B cell (primary cell): ENCODE measurements around the gene ELFN2. TPM values are rescaled to one million over a fixed set of nuclear protein-coding genes. Genes with fewer than 3 reads are reported as not detected.

Experiments
- ATAC-seq: fragments of 200-7000 bp; cut with Tn5 transposase; one replicate; pipeline ENCODE4 v1.10.0; 2021; ENCODE audit warnings: low read depth, mild to moderate bottlenecking, moderate number of reproducible peaks, moderate library complexity
- CTCF ChIA-PET: fragments of 350-600 bp; sonication (Branson Sonifier 250); formaldehyde crosslinking; loops from one replicate; lab custom pipeline; 2021; ENCODE audit warnings: antibody characterized with exemption, inconsistent platforms; lab: Charles Lee
- POLR2A ChIA-PET: fragments of 350-600 bp; sonication (Branson Sonifier 250); formaldehyde crosslinking; loops from one replicate; lab custom pipeline; 2021; ENCODE audit warnings: antibody characterized with exemption; lab: Charles Lee
- DNase-seq: peaks from one replicate; pipeline ENCODE4 v3.0.0; 2013
- H2AFZ ChIP-seq: 2 replicates; pipeline ENCODE4 v1.6.1; 2012; ENCODE audit warnings: mild to moderate bottlenecking, low read depth, low read length; ENCODE audit not compliant: insufficient read depth, poor library complexity, severe bottlenecking
- H3K27ac ChIP-seq, 2 donors: 1 replicate in 1 of 2; 2 replicates in 1 of 2; pipeline ENCODE4 v1.5.1; 2012 to 2013; ENCODE audit warnings: low read length in 2 of 2, mild to moderate bottlenecking in 2 of 2, moderate library complexity in 1 of 2
- H3K27me3 ChIP-seq, 4 experiments: fragments of 200-600 bp in 1 of 4; sonication (generic) in 1 of 4; replicated peaks in 1 of 4; 1 replicate in 2 of 4; 2 replicates in 2 of 4; pipeline versions ENCODE4 v1.6.1 to v1.7.0; 2013 to 2016; ENCODE audit warnings: low read length in 3 of 4, mild to moderate bottlenecking in 2 of 4, mixed read lengths in 1 of 4, moderate library complexity in 1 of 4; ENCODE audit not compliant: insufficient read depth in 4 of 4, control insufficient read depth in 3 of 4; ENCODE audit errors: control extremely low read depth in 1 of 4
- H3K36me3 ChIP-seq, 2 experiments: replicated peaks in 1 of 2; 1 replicate in 1 of 2; 2 replicates in 1 of 2; pipeline versions ENCODE4 v1.6.1 to v1.7.1; 2013; ENCODE audit warnings: low read length in 1 of 2; ENCODE audit not compliant: insufficient read depth in 2 of 2, control insufficient read depth in 1 of 2; ENCODE audit errors: control extremely low read depth in 1 of 2, extremely low read depth in 1 of 2
- H3K4me1 ChIP-seq, 2 donors: fragments of 200-600 bp in 1 of 2; sonication (generic) in 1 of 2; 1 replicate in 1 of 2; 2 replicates in 1 of 2; pipeline versions ENCODE4 v1.5.1 to v1.6.1; 2013 to 2017; ENCODE audit warnings: low read length in 2 of 2; ENCODE audit not compliant: control insufficient read depth in 2 of 2, insufficient read depth in 2 of 2
- H3K4me2 ChIP-seq: replicated peaks from 2 replicates; pipeline ENCODE3; 2012; ENCODE audit warnings: mild to moderate bottlenecking, low read depth, low read length; ENCODE audit not compliant: poor library complexity, severe bottlenecking
- H3K4me3 ChIP-seq, 5 experiments: fragments of 200-600 bp in 1 of 5; sonication (generic) in 1 of 5; 1 replicate in 3 of 5; 2 replicates in 2 of 5; pipeline versions ENCODE4 v1.5.1 to v1.7.0; 2011 to 2016; ENCODE audit warnings: low read length in 4 of 5, mild to moderate bottlenecking in 4 of 5, low read depth in 2 of 5, control low read depth in 1 of 5, moderate library complexity in 1 of 5; ENCODE audit not compliant: insufficient read depth in 1 of 5; ENCODE audit errors: control extremely low read depth in 1 of 5, extremely low read depth in 1 of 5
- H3K79me2 ChIP-seq: fragments of 200-600 bp; sonication (generic); one replicate; pipeline ENCODE4 v1.6.0; 2016; ENCODE audit warnings: low read length; ENCODE audit not compliant: control insufficient read depth, insufficient read depth
- H3K9ac ChIP-seq: fragments of 200-600 bp; sonication (generic); 2 replicates; pipeline ENCODE4 v1.6.1; 2017; ENCODE audit warnings: mild to moderate bottlenecking, low read length, moderate library complexity
- H3K9me3 ChIP-seq, 3 donors: one replicate each; pipeline versions ENCODE4 v1.6.1 to v1.7.1; 2013; ENCODE audit warnings: low read length in 2 of 3; ENCODE audit not compliant: control insufficient read depth in 2 of 3, insufficient read depth in 1 of 3; ENCODE audit errors: control extremely low read depth in 1 of 3
- H4K20me1 ChIP-seq: 2 replicates; pipeline ENCODE4 v1.6.0; 2012; ENCODE audit warnings: mild to moderate bottlenecking, low read length; ENCODE audit not compliant: insufficient read depth, control insufficient read depth, poor library complexity, severe bottlenecking
- H3K27ac Mint-ChIP-seq: one replicate; pipeline ENCODE4 v1.8.0; 2021; ENCODE audit warnings: mixed read lengths
- H3K27me3 Mint-ChIP-seq: one replicate; pipeline ENCODE4 v1.8.0; 2021; ENCODE audit warnings: mixed read lengths
- H3K4me1 Mint-ChIP-seq: one replicate; pipeline ENCODE4 v1.8.0; 2021; ENCODE audit warnings: mixed read lengths
- H3K4me3 Mint-ChIP-seq: one replicate; pipeline ENCODE4 v1.8.0; 2021; ENCODE audit warnings: mixed read lengths
- H3K9me3 Mint-ChIP-seq: one replicate; pipeline ENCODE4 v1.8.0; 2022; ENCODE audit warnings: mixed read lengths; ENCODE audit not compliant: insufficient read depth
- EZH2 ChIP-seq: IDR thresholded peaks from 2 replicates; pipeline ENCODE4 v1.6.1; 2012; ENCODE audit warnings: borderline replicate concordance, low read depth, mild to moderate bottlenecking, moderate library complexity, low read length; ENCODE audit not compliant: insufficient read depth, poor library complexity, severe bottlenecking
- whole genome bisulfite sequencing: methylation state at CpG from one replicate; pipeline ENCODE4 v1.1.5; 2013; ENCODE audit warnings: missing lambda C conversion rate; ENCODE audit not compliant: insufficient coverage; 5-methylcytosine and 5-hydroxymethylcytosine counted together
- intact Hi-C: fragments of 100-400 bp; cut with micrococcal nuclease; formaldehyde crosslinking; loops from one replicate; pipeline ENCODE4 v1.10.0; 2022
- polyA plus RNA-seq: library from polyadenylated mRNA; depleted of rRNA; stranded (reverse); fragments of >200 nt; gene quantifications from 2 replicates; pipeline ENCODE4 v1.2.3, GENCODE V29; 2012
- total RNA-seq, 2 donors: library from RNA; stranded (reverse); fragments of 120-200 nt in 1 of 2; gene quantifications; 1 replicate in 1 of 2; 2 replicates in 1 of 2; pipeline versions ENCODE4 v1.2.3 to v1.2.4, GENCODE V29; 2013 to 2022
- TF ChIP-seq, protein P1 (sequence below): fragments of 200-600 bp; IDR thresholded peaks from one replicate; pipeline ENCODE4 v1.8.0; 2022; ENCODE audit warnings: antibody characterized with exemption, mild to moderate bottlenecking

The ELFN2 gene
- total and polyA plus RNA-seq, 2 donors (not counting 1 experiment from before 2014, with no cell fraction given): 0.07 to 0.12 TPM

DNA sequence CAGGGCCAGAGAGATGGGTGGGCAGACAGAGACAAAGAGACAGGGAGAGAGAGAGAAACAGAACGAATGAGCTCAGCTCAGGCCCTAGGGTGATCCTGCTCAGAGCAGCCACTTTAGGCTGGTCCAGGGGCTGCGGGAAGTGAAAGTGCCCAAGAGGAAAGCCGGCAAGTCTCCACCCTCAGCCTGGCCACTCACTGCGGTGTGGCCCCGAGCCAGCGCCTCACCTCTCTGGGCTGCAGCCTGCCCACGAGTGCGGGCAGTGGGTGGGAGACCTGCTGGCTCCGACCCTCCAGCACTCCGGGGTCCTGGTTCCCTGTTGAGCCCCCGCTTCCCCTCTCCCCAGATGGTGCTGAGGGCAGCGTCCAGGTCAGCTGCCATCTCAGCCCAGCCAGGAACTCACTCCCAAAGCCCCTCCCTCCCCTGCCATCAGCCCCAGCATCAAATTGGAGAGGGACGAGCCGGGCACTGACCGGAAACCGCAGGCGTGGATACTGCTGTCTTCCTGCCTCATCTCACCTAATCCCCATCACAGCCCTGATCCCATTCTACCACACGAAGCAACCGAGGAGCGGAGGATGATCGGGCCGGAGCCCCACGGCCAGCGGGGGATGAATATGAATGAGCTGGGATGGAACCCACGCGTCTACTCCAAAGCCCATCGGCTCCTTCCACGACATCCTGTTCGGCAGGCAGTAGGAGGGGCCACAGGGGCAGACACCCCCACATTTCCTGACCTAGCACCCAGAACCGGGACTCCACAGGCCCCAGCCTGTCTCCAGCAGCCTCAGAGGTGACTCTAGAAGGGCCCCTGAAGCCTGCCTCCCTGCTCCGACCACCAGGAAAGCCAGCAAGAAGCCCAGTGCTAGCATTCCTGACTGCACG, 16.9 kb downstream of the ELFN2 start:
- no peak for DNase-seq
- no peak overlapping the region for H3K27ac Mint-ChIP-seq
- Histone ChIP-seq H3K4me2 (peak overlapping the region; percentile 36), H3K36me3 (no peaks in the 10 kb centered on the region), H3K9ac (no peak overlapping the region), H2AFZ (no peak overlapping the region), H3K9me3 (no peaks in the 10 kb centered on the region), H3K27me3 (peaks cover 0 to 22% (median 3%) of the 10 kb centered on the region in 4 experiments), H4K20me1 (no peaks in the 10 kb centered on the region), H3K4me3 (no peak overlapping the region), H3K4me1 (peaks cover 12 to 17% of the 10 kb centered on the region in 2 donors), H3K79me2 (no peaks in the 10 kb centered on the region), H3K27ac (no peak overlapping the region)
- CTCF ChIA-PET: interaction anchor here (1.6 kb wide), 1 partner anchor 47 kb away, joined by 3 read pairs; no protein-coding TSS in a partner anchor
- no peak for ATAC-seq
- no peaks in the 10 kb centered on the region for H3K9me3 Mint-ChIP-seq
- intact Hi-C loops: no loop called here
- WGBS: 73% methylated on average over 27 of the region's 32 CpGs
- TF ChIP-seq, protein P1, sequence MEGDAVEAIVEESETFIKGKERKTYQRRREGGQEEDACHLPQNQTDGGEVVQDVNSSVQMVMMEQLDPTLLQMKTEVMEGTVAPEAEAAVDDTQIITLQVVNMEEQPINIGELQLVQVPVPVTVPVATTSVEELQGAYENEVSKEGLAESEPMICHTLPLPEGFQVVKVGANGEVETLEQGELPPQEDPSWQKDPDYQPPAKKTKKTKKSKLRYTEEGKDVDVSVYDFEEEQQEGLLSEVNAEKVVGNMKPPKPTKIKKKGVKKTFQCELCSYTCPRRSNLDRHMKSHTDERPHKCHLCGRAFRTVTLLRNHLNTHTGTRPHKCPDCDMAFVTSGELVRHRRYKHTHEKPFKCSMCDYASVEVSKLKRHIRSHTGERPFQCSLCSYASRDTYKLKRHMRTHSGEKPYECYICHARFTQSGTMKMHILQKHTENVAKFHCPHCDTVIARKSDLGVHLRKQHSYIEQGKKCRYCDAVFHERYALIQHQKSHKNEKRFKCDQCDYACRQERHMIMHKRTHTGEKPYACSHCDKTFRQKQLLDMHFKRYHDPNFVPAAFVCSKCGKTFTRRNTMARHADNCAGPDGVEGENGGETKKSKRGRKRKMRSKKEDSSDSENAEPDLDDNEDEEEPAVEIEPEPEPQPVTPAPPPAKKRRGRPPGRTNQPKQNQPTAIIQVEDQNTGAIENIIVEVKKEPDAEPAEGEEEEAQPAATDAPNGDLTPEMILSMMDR: no peak
- TF ChIP-seq EZH2: no peak
- H3K4me1 Mint-ChIP-seq: peaks cover 15% of the 10 kb centered on the region
- H3K4me3 Mint-ChIP-seq: peak overlapping the region; percentile 45
- peaks cover 25% of the 10 kb centered on the region for H3K27me3 Mint-ChIP-seq
- POLR2A ChIA-PET: no interaction called here
